Vagina (tissue), 2 donors: ENCODE measurements around the gene NDUFA5. TPM values are rescaled to one million over a fixed set of nuclear protein-coding genes. Genes with fewer than 3 reads are reported as not detected.

ENCODE experiments used
- DNase-seq, 2 donors: peaks; one replicate each; pipeline ENCODE4 v3.0.0-alpha.2; 2017; ENCODE audit errors: extremely low spot score in 2 of 2
- H3K27ac ChIP-seq: fragments of 200-600 bp; sonication (generic); one replicate; pipeline ENCODE4 v1.5.1; 2019
- H3K27me3 ChIP-seq: fragments of 200-600 bp; sonication (generic); one replicate; pipeline ENCODE4 v1.5.1; 2019
- H3K36me3 ChIP-seq, 2 donors: fragments of 200-600 bp; sonication (generic); one replicate each; pipeline ENCODE4 v1.5.1; 2017 to 2019
- H3K4me1 ChIP-seq: fragments of 200-600 bp; sonication (generic); one replicate; pipeline ENCODE4 v1.5.1; 2019
- H3K4me3 ChIP-seq, 2 donors: fragments of 200-600 bp; sonication (generic); 1 replicate in 1 of 2; 2 replicates in 1 of 2; pipeline ENCODE4 v1.5.1; 2016 to 2019
- H3K9me3 ChIP-seq: fragments of 200-600 bp; sonication (generic); one replicate; pipeline ENCODE4 v1.5.1; 2019
- CTCF ChIP-seq, 3 experiments: fragments of 450-650 bp in 2 of 3; fragments of 200-600 bp in 1 of 3; sonication (generic) in 1 of 3; IDR thresholded peaks; one replicate each; pipeline ENCODE4 v1.5.1; 2017 to 2019; ENCODE audit warnings: antibody characterized with exemption in 3 of 3, mild to moderate bottlenecking in 2 of 3, moderate library complexity in 2 of 3
- POLR2A ChIP-seq, 2 donors: fragments of 450-650 bp; IDR thresholded peaks; one replicate each; pipeline ENCODE4 v1.6.1; 2017; ENCODE audit warnings: antibody characterized with exemption in 2 of 2, mild to moderate bottlenecking in 2 of 2, moderate library complexity in 2 of 2
- POLR2AphosphoS5 ChIP-seq, 2 donors: sonication (generic); formaldehyde crosslinking; IDR thresholded peaks; one replicate each; pipeline ENCODE4 v1.9.0; 2017; ENCODE audit warnings: antibody characterized with exemption in 2 of 2, mild to moderate bottlenecking in 2 of 2, low read depth in 1 of 2; ENCODE audit not compliant: insufficient read depth in 1 of 2
- intact Hi-C: fragments of 100-400 bp; cut with DNase I; formaldehyde crosslinking; loops from one replicate; pipeline ENCODE4 v1.15.1; 2023
- total RNA-seq: library from RNA; depleted of rRNA; stranded (reverse); fragments of >200 nt; gene quantifications from one replicate; pipeline ENCODE4 v1.2.3, GENCODE V29; 2016

The NDUFA5 gene
- total RNA-seq, 1 donor from 2014 or later, result 25.8 TPM

DNA sequence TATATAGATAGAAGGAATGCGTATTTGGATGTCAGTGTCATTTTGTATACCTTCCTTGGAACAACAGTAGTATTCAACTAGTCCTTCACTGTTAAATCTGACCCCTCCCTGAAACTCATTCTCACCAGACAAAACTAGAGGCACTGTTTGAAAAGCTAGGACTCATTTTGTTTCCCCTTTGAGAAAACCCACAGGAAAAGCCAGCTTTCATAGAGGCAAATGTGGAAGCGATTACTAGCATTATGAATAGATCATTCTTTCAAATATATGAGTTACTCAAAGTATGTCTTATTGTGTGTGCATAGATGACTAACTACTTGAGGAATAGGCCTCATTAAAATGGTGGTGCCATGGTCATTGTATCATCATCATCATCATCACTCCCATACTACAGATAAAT is 42.1 kb upstream of the NDUFA5 start:
- no peaks in the 10 kb centered on the region for H3K4me1 ChIP-seq
- no peaks in the 10 kb centered on the region for H3K9me3 ChIP-seq
- no peaks in the 10 kb centered on the region for H3K36me3 ChIP-seq
- TF ChIP-seq POLR2A (IDR thresholded peaks at IDR 0.05) (no peak), CTCF (IDR thresholded peaks at IDR 0.05) (no peak), POLR2AphosphoS5 (IDR thresholded peaks at IDR 0.05; ENCODE audit: insufficient read depth in 1 of 2, low read depth in 1 of 2) (no peak)
- no peaks in the 10 kb centered on the region for H3K27me3 ChIP-seq
- no peak overlapping the region for H3K27ac ChIP-seq
- no peak overlapping the region for H3K4me3 ChIP-seq
- intact Hi-C loops, result no loop called here
- DNase-seq, result no peak

- intact Hi-C loops, result no loop called here
- no peak for TF ChIP-seq CTCF (IDR thresholded peaks at IDR 0.05)
- no peak for TF ChIP-seq POLR2AphosphoS5 (IDR thresholded peaks at IDR 0.05; ENCODE audit: insufficient read depth in 1 of 2, low read depth in 1 of 2)
- TF ChIP-seq POLR2A (IDR thresholded peaks at IDR 0.05), result no peak
- Histone ChIP-seq H3K36me3 (no peaks in the 10 kb centered on the region), H3K4me1 (no peaks in the 10 kb centered on the region), H3K4me3 (no peak overlapping the region), H3K9me3 (no peaks in the 10 kb centered on the region), H3K27ac (no peak overlapping the region), H3K27me3 (no peaks in the 10 kb centered on the region)
- DNase-seq, result no peak
Observed at GRCh38 chr7:123598657-123599056, 41.0 kb upstream of the NDUFA5 start.

DNA sequence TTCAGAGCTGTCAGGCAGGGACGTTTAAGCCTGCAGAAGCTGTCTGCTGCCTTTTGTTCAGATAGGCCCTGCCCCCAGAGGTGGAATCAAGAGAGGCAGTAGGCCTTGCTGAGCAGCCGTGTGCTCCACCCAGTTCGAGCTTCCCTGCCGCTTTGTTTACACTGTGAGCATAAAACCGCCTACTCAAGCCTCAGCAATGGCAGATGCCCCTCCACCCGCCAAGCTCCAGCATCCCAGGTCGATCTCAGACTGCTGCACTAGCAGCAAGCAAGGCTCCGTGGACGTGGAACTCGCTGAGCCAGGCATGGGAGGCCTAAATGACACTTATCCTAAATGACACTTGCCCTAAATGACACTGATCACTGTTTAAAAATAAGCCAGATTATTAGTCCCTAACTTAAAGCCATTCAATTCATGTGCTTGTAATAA is 37.2 kb upstream of the NDUFA5 start:
- TF ChIP-seq CTCF (IDR thresholded peaks at IDR 0.05) (no peak), POLR2A (IDR thresholded peaks at IDR 0.05) (no peak), POLR2AphosphoS5 (IDR thresholded peaks at IDR 0.05; ENCODE audit: insufficient read depth in 1 of 2, low read depth in 1 of 2) (no peak)
- no peaks in the 10 kb centered on the region for H3K9me3 ChIP-seq
- no peaks in the 10 kb centered on the region for H3K36me3 ChIP-seq
- no peaks in the 10 kb centered on the region for H3K4me1 ChIP-seq
- no peak overlapping the region for H3K27ac ChIP-seq
- H3K27me3 ChIP-seq, result no peaks in the 10 kb centered on the region
- H3K4me3 ChIP-seq, result no peak overlapping the region
- intact Hi-C loops, result no loop called here
- DNase-seq, result no peak

GRCh38 chr7:123588376-123588775 is 30.8 kb upstream of the NDUFA5 start:
- TF ChIP-seq CTCF (IDR thresholded peaks at IDR 0.05), result no peak
- TF ChIP-seq POLR2AphosphoS5 (IDR thresholded peaks at IDR 0.05; ENCODE audit: insufficient read depth in 1 of 2, low read depth in 1 of 2), result no peak
- no peak for TF ChIP-seq POLR2A (IDR thresholded peaks at IDR 0.05)
- no peak overlapping the region for H3K27ac ChIP-seq
- DNase-seq, result no peak
- H3K4me3 ChIP-seq, result no peak overlapping the region
- intact Hi-C loops, result no loop called here
- no peaks in the 10 kb centered on the region for H3K27me3 ChIP-seq
- H3K36me3 ChIP-seq, result no peaks in the 10 kb centered on the region
- H3K9me3 ChIP-seq, result no peaks in the 10 kb centered on the region
- no peaks in the 10 kb centered on the region for H3K4me1 ChIP-seq

DNA sequence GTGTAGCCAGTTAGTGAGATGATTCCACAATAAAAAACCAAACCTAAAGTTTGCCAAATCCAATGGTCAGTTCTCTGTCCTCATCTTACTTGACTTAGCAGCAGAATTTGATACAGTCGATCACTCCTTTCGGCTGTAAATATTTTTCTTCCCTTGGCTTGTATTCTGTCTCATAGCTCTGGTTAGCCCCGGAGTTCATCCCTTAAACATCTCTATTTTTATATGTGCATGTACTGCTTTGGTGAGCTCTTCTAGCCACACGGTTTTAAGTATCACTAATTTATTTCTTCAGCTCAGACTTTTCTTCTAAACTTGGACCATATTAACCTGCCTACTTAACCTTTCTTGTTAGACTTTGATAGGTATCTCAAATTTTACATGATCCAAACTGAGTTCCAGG is 26.2 kb upstream of the NDUFA5 start:
- no peak for TF ChIP-seq POLR2A (IDR thresholded peaks at IDR 0.05)
- TF ChIP-seq CTCF (IDR thresholded peaks at IDR 0.05), result no peak
- no peak for TF ChIP-seq POLR2AphosphoS5 (IDR thresholded peaks at IDR 0.05; ENCODE audit: insufficient read depth in 1 of 2, low read depth in 1 of 2)
- Histone ChIP-seq H3K27me3 (no peaks in the 10 kb centered on the region), H3K9me3 (no peaks in the 10 kb centered on the region), H3K27ac (no peak overlapping the region), H3K4me1 (no peaks in the 10 kb centered on the region), H3K36me3 (no peaks in the 10 kb centered on the region), H3K4me3 (no peak overlapping the region)
- DNase-seq, result no peak
- intact Hi-C loops, result no loop called here
